Gastrocnemius medialis (tissue), 4 donors: Measurements from ENCODE around the gene PRIM2.

ENCODE experiments used
- CTCF ChIP-seq, 5 experiments: fragments of 450-650 bp in 3 of 5; fragments of 200-600 bp in 2 of 5; sonication (generic) in 2 of 5; IDR thresholded peaks in 4 of 5; conservative IDR thresholded peaks in 1 of 5; 1 replicate in 4 of 5; 2 replicates in 1 of 5; pipeline ENCODE4 v1.5.1; 2016 to 2019; ENCODE audit warnings: antibody characterized with exemption in 5 of 5, mild to moderate bottlenecking in 3 of 5, moderate library complexity in 3 of 5
- POLR2A ChIP-seq, 2 donors: fragments of 450-650 bp; IDR thresholded peaks; one replicate each; pipeline ENCODE4 v1.6.1; 2017; ENCODE audit warnings: antibody characterized with exemption in 2 of 2, mild to moderate bottlenecking in 2 of 2, moderate library complexity in 2 of 2

GRCh38 chr6:57421503-57421902 is 104.1 kb downstream of the PRIM2 start:
- TF ChIP-seq CTCF (IDR thresholded peaks at IDR 0.05 in 4 of 5, conservative IDR thresholded peaks at IDR 0.05 in 1 of 5) (no peak), POLR2A (IDR thresholded peaks at IDR 0.05) (no peak)
